Neural progenitor cell (in vitro differentiated cells): ENCODE results near the gene GABBR2. TPM values are rescaled to one million over a fixed set of nuclear protein-coding genes. Genes with fewer than 3 reads are reported as not detected.

Source experiments
- DNase-seq: peaks from one replicate; pipeline ENCODE4 v3.0.0-alpha.2; 2016; ENCODE audit warnings: low spot score
- H2AFZ ChIP-seq: fragments of 200-600 bp; sonication (generic); replicated peaks from 2 replicates; pipeline ENCODE4 v1.6.1; 2016; ENCODE audit warnings: antibody characterized with exemption
- H3F3A ChIP-seq: fragments of 200-600 bp; sonication (generic); 2 replicates; pipeline ENCODE4 v1.6.1; 2016; ENCODE audit warnings: antibody characterized with exemption, low read depth
- H3K27ac ChIP-seq: fragments of 200-600 bp; sonication (generic); 2 replicates; pipeline ENCODE4 v1.5.1; 2016; ENCODE audit warnings: mild to moderate bottlenecking
- H3K27me3 ChIP-seq: fragments of 200-600 bp; sonication (generic); 2 replicates; pipeline ENCODE4 v1.6.1; 2016; ENCODE audit warnings: mild to moderate bottlenecking, moderate library complexity
- H3K36me3 ChIP-seq: fragments of 200-600 bp; sonication (generic); 2 replicates; pipeline ENCODE4 v1.5.1; 2016
- H3K4me1 ChIP-seq: fragments of 200-600 bp; sonication (generic); 2 replicates; pipeline ENCODE4 v1.6.1; 2016; ENCODE audit warnings: mixed run types
- H3K4me2 ChIP-seq: fragments of 200-600 bp; sonication (generic); 2 replicates; pipeline ENCODE4 v1.6.1; 2016
- H3K4me3 ChIP-seq: fragments of 200-600 bp; sonication (generic); 2 replicates; pipeline ENCODE4 v1.5.1; 2016
- H3K79me2 ChIP-seq: fragments of 200-600 bp; sonication (generic); 2 replicates; pipeline ENCODE4 v1.6.1; 2016; ENCODE audit warnings: low read depth
- H3K9ac ChIP-seq: fragments of 200-600 bp; sonication (generic); 2 replicates; pipeline ENCODE4 v1.6.1; 2016
- H3K9me3 ChIP-seq: fragments of 200-600 bp; sonication (generic); 2 replicates; pipeline ENCODE4 v1.5.1; 2016; ENCODE audit warnings: low read depth
- H4K20me1 ChIP-seq: fragments of 200-600 bp; sonication (generic); 2 replicates; pipeline ENCODE4 v1.6.1; 2016; ENCODE audit warnings: low read depth
- H3K27ac Mint-ChIP-seq: 3 replicates; pipeline ENCODE4 v1.8.0; 2021; ENCODE audit warnings: mixed read lengths
- H3K27me3 Mint-ChIP-seq: 2 replicates; pipeline ENCODE4 v1.8.0; 2022; ENCODE audit warnings: low read depth, mild to moderate bottlenecking, inconsistent platforms, moderate library complexity, mixed read lengths; ENCODE audit not compliant: insufficient read depth
- H3K36me3 Mint-ChIP-seq: 3 replicates; pipeline ENCODE4 v1.8.0; 2021; ENCODE audit warnings: mixed read lengths
- H3K4me1 Mint-ChIP-seq: 3 replicates; pipeline ENCODE4 v1.8.0; 2021; ENCODE audit warnings: mixed read lengths
- H3K4me3 Mint-ChIP-seq: 3 replicates; pipeline ENCODE4 v1.8.0; 2021; ENCODE audit warnings: mild to moderate bottlenecking, moderate library complexity, mixed read lengths
- H3K9me3 Mint-ChIP-seq: 3 replicates; pipeline ENCODE4 v1.8.0; 2020; ENCODE audit warnings: mixed read lengths
- CTCF ChIP-seq: fragments of 200-600 bp; sonication (generic); IDR thresholded peaks from 2 replicates; pipeline ENCODE4 v1.5.1; 2017; ENCODE audit warnings: antibody characterized with exemption, mild to moderate bottlenecking
- EZH2 ChIP-seq: fragments of 200-600 bp; sonication (generic); IDR thresholded peaks from 2 replicates; pipeline ENCODE4 v1.6.1; 2017; ENCODE audit warnings: antibody characterized with exemption, mild to moderate bottlenecking, moderate library complexity
- EZH2phosphoT487 ChIP-seq: fragments of 200-600 bp; sonication (generic); IDR thresholded peaks from 2 replicates; pipeline ENCODE4 v1.6.1; 2017; ENCODE audit warnings: antibody characterized with exemption
- total RNA-seq: library from RNA; depleted of rRNA; stranded (reverse); fragments of >200 nt; gene quantifications from 2 replicates; pipeline ENCODE4 v1.2.3, GENCODE V29; 2015; ENCODE audit warnings: low replicate concordance

GABBR2 gene
- total RNA-seq, 1 donor from 2014 or later: not detected

- no peaks in the 10 kb centered on the region for H3K9me3 ChIP-seq
- peaks cover 18% of the 10 kb centered on the region for H3K4me1 Mint-ChIP-seq
- no peaks in the 10 kb centered on the region for H3K36me3 ChIP-seq
- no peak overlapping the region for H3K27ac ChIP-seq
- no peak for DNase-seq
- H3K79me2 ChIP-seq: no peaks in the 10 kb centered on the region
- no peaks in the 10 kb centered on the region for H3K4me1 ChIP-seq
- H3K9me3 Mint-ChIP-seq: peaks cover 15% of the 10 kb centered on the region
- H3F3A ChIP-seq: no peaks in the 10 kb centered on the region
- peaks cover 10% of the 10 kb centered on the region for H3K27me3 Mint-ChIP-seq
- no peaks in the 10 kb centered on the region for H3K27me3 ChIP-seq
- H3K9ac ChIP-seq: no peak overlapping the region
- no peak overlapping the region for H3K4me3 Mint-ChIP-seq
- no peak overlapping the region for H3K4me2 ChIP-seq
- H3K36me3 Mint-ChIP-seq: no peaks in the 10 kb centered on the region
- H4K20me1 ChIP-seq: no peaks in the 10 kb centered on the region
- H3K4me3 ChIP-seq: no peak overlapping the region
- no peak overlapping the region for H3K27ac Mint-ChIP-seq
- no peak for TF ChIP-seq EZH2
- TF ChIP-seq EZH2phosphoT487: no peak
- no peak for TF ChIP-seq CTCF
- no peak overlapping the region for H2AFZ ChIP-seq
These were observed 202.2 kb downstream of the GABBR2 start for GRCh38 chr9:98506422-98507054.

GRCh38 chr9:98504298-98505282 lies 204.1 kb downstream of the GABBR2 start:
- Histone ChIP-seq H3K4me2 (no peak overlapping the region), H3K9me3 (no peaks in the 10 kb centered on the region), H4K20me1 (no peaks in the 10 kb centered on the region), H3K9ac (no peak overlapping the region), H3K36me3 (no peaks in the 10 kb centered on the region), H3K4me3 (no peak overlapping the region), H3K27ac (no peak overlapping the region), H3K79me2 (no peaks in the 10 kb centered on the region), H3K4me1 (no peaks in the 10 kb centered on the region), H3K27me3 (no peaks in the 10 kb centered on the region), H3F3A (no peaks in the 10 kb centered on the region), H2AFZ (no peak overlapping the region)
- no peak for DNase-seq
- Mint-ChIP-seq H3K27me3 (peaks cover 14% of the 10 kb centered on the region), H3K27ac (no peak overlapping the region), H3K9me3 (peaks cover 15% of the 10 kb centered on the region), H3K36me3 (no peaks in the 10 kb centered on the region), H3K4me3 (no peak overlapping the region), H3K4me1 (peaks cover 21% of the 10 kb centered on the region)
- no peak for TF ChIP-seq EZH2
- no peak for TF ChIP-seq EZH2phosphoT487

- no peak overlapping the region for H2AFZ ChIP-seq
- no peak overlapping the region for H3K4me3 Mint-ChIP-seq
- H4K20me1 ChIP-seq: no peaks in the 10 kb centered on the region
- H3K27me3 ChIP-seq: no peaks in the 10 kb centered on the region
- H3K36me3 ChIP-seq: no peaks in the 10 kb centered on the region
- no peak for TF ChIP-seq EZH2phosphoT487
- TF ChIP-seq EZH2: no peak
- TF ChIP-seq CTCF: no peak
- no peaks in the 10 kb centered on the region for H3K9me3 ChIP-seq
- no peak for DNase-seq
- H3K27me3 Mint-ChIP-seq: peaks cover 15% of the 10 kb centered on the region
- no peaks in the 10 kb centered on the region for H3K36me3 Mint-ChIP-seq
- H3K4me2 ChIP-seq: no peak overlapping the region
- H3K79me2 ChIP-seq: no peaks in the 10 kb centered on the region
- no peak overlapping the region for H3K9ac ChIP-seq
- H3K4me1 Mint-ChIP-seq: peaks cover 21% of the 10 kb centered on the region
- peaks cover 15% of the 10 kb centered on the region for H3K9me3 Mint-ChIP-seq
- no peaks in the 10 kb centered on the region for H3F3A ChIP-seq
- no peak overlapping the region for H3K27ac Mint-ChIP-seq
- H3K4me1 ChIP-seq: no peaks in the 10 kb centered on the region
- no peak overlapping the region for H3K27ac ChIP-seq
- H3K4me3 ChIP-seq: no peak overlapping the region
These were observed 204.9 kb downstream of the GABBR2 start for GRCh38 chr9:98503867-98504266.
